HG03025 (cell line): ENCODE results near the gene MED15.

ENCODE experiments used
- ATAC-seq: cut with Tn5 transposase; IDR thresholded peaks from one replicate; pipeline ENCODE4 v1.9.1; 2021; ENCODE audit warnings: mild to moderate bottlenecking, moderate library complexity; ENCODE audit not compliant: unreplicated experiment, low FRiP score

The MED15 gene

GRCh38 chr22:20580611-20581502 lies 73.4 kb downstream of the MED15 start:
- no peak for ATAC-seq

GRCh38 chr22:20581503-20582170 lies 74.2 kb downstream of the MED15 start:
- ATAC-seq, result no peak

- no peak for ATAC-seq
These were observed 74.7 kb downstream of the MED15 start for GRCh38 chr22:20582171-20582511.

- ATAC-seq, result no peak
These were observed 75.3 kb downstream of the MED15 start for GRCh38 chr22:20582520-20583361.

GRCh38 chr22:20583471-20583922 lies 76.1 kb downstream of the MED15 start:
- no peak for ATAC-seq

GRCh38 chr22:20584029-20584871 lies 76.8 kb downstream of the MED15 start:
- ATAC-seq, result no peak

- no peak for ATAC-seq
These were observed 77.6 kb downstream of the MED15 start for GRCh38 chr22:20584872-20585638.

GRCh38 chr22:20585639-20586402 lies 78.4 kb downstream of the MED15 start:
- no peak for ATAC-seq

- ATAC-seq, result no peak
These were observed 79.0 kb downstream of the MED15 start for GRCh38 chr22:20586403-20586745.

GRCh38 chr22:20587206-20587958 lies 80.0 kb downstream of the MED15 start:
- no peak for ATAC-seq

GRCh38 chr22:20588092-20588842 lies 80.9 kb downstream of the MED15 start:
- no peak for ATAC-seq

- no peak for ATAC-seq
These were observed 81.6 kb downstream of the MED15 start for GRCh38 chr22:20588843-20589581.

- no peak for ATAC-seq
These were observed 82.4 kb downstream of the MED15 start for GRCh38 chr22:20589614-20590476.

- no peak for ATAC-seq
These were observed 83.3 kb downstream of the MED15 start for GRCh38 chr22:20590477-20591294.

- ATAC-seq, result no peak
These were observed 83.9 kb downstream of the MED15 start for GRCh38 chr22:20591295-20591645.
